H9 (cell line): ENCODE measurements around the gene INTS1. TPM values are rescaled to one million over a fixed set of nuclear protein-coding genes. Genes with fewer than 3 reads are reported as not detected.

Experiments used
- DNase-seq: peaks from one replicate; pipeline ENCODE4 v3.0.0-alpha.2; 2017
- H2AFZ ChIP-seq: one replicate; pipeline ENCODE4 v1.6.1; 2013; ENCODE audit warnings: mild to moderate bottlenecking, low read length, control low read depth, moderate library complexity
- H2AK5ac ChIP-seq: 2 replicates; pipeline ENCODE4 v1.6.1; 2013; ENCODE audit warnings: low read length, control low read depth, mixed read lengths; ENCODE audit not compliant: insufficient read length
- H2BK120ac ChIP-seq: one replicate; pipeline ENCODE4 v1.6.1; 2013; ENCODE audit warnings: low read depth, mild to moderate bottlenecking, low read length, control low read depth, inconsistent platforms; ENCODE audit not compliant: poor library complexity, severe bottlenecking
- H2BK12ac ChIP-seq: 2 replicates; pipeline ENCODE4 v1.6.1; 2013; ENCODE audit warnings: low read length, control low read depth, mixed read lengths, low read depth; ENCODE audit not compliant: insufficient read length
- H2BK15ac ChIP-seq: 2 replicates; pipeline ENCODE4 v1.6.1; 2013; ENCODE audit warnings: low read depth, low read length, control low read depth
- H2BK20ac ChIP-seq: one replicate; pipeline ENCODE4 v1.6.1; 2013; ENCODE audit warnings: low read depth, mild to moderate bottlenecking, low read length, control low read depth, inconsistent platforms; ENCODE audit not compliant: poor library complexity, severe bottlenecking
- H2BK5ac ChIP-seq: 2 replicates; pipeline ENCODE4 v1.6.1; 2013; ENCODE audit warnings: low read length, control low read depth, mixed read lengths; ENCODE audit not compliant: insufficient read length
- H3K14ac ChIP-seq: 2 replicates; pipeline ENCODE4 v1.6.1; 2013; ENCODE audit warnings: low read length, control low read depth; ENCODE audit not compliant: insufficient read depth
- H3K18ac ChIP-seq: 2 replicates; pipeline ENCODE4 v1.6.1; 2013; ENCODE audit warnings: low read depth, mild to moderate bottlenecking, mixed read lengths, low read length, control low read depth; ENCODE audit not compliant: insufficient read length
- H3K23ac ChIP-seq: 2 replicates; pipeline ENCODE4 v1.6.1; 2013; ENCODE audit warnings: low read length, control low read depth, mixed read lengths, low read depth; ENCODE audit not compliant: insufficient read length
- H3K23me2 ChIP-seq: 2 replicates; pipeline ENCODE4 v1.6.1; 2013; ENCODE audit warnings: low read depth, mild to moderate bottlenecking, mixed read lengths, low read length, control low read depth; ENCODE audit not compliant: insufficient read length, poor library complexity, severe bottlenecking
- H3K27ac ChIP-seq: 2 replicates; pipeline ENCODE4 v1.5.1; 2013; ENCODE audit warnings: low read length, control low read depth, mixed read lengths, low read depth; ENCODE audit not compliant: insufficient read length
- H3K27me3 ChIP-seq: 2 replicates; pipeline ENCODE4 v1.6.1; 2013; ENCODE audit warnings: low read length, control low read depth, inconsistent platforms; ENCODE audit not compliant: insufficient read depth
- H3K4ac ChIP-seq: 2 replicates; pipeline ENCODE4 v1.6.1; 2013; ENCODE audit warnings: low read depth, mild to moderate bottlenecking, control low read depth, inconsistent platforms, low read length, moderate library complexity
- H3K4me1 ChIP-seq: 2 replicates; pipeline ENCODE4 v1.6.1; 2013; ENCODE audit warnings: low read length, control low read depth, inconsistent platforms; ENCODE audit not compliant: insufficient read depth
- H3K4me2 ChIP-seq: 2 replicates; pipeline ENCODE4 v1.6.1; 2013; ENCODE audit warnings: low read length, control low read depth, mixed read lengths; ENCODE audit not compliant: insufficient read length, insufficient read depth
- H3K56ac ChIP-seq: 2 replicates; pipeline ENCODE4 v1.6.1; 2013; ENCODE audit warnings: low read depth, mild to moderate bottlenecking, mixed read lengths, low read length, control low read depth; ENCODE audit not compliant: insufficient read length
- H3K79me1 ChIP-seq: 2 replicates; pipeline ENCODE4 v1.6.1; 2013; ENCODE audit warnings: low read depth, mild to moderate bottlenecking, moderate library complexity, low read length, control low read depth, inconsistent platforms; ENCODE audit not compliant: insufficient read depth, poor library complexity, severe bottlenecking
- H3K79me2 ChIP-seq: 2 replicates; pipeline ENCODE4 v1.6.1; 2013; ENCODE audit warnings: low read length, control low read depth, inconsistent platforms; ENCODE audit not compliant: insufficient read depth
- H3K9ac ChIP-seq: 2 replicates; pipeline ENCODE4 v1.6.1; 2013; ENCODE audit warnings: low read length, control low read depth, mixed read lengths; ENCODE audit not compliant: insufficient read length; ENCODE audit errors: extremely low read depth
- H3K9me3 ChIP-seq: one replicate; pipeline ENCODE4 v1.6.1; 2013; ENCODE audit warnings: low read depth, low read length, inconsistent platforms; ENCODE audit not compliant: control insufficient read depth
- H3T11ph ChIP-seq: one replicate; pipeline ENCODE4 v1.6.1; 2013; ENCODE audit warnings: mild to moderate bottlenecking, low read length, control low read depth, inconsistent platforms
- H4K20me1 ChIP-seq: one replicate; pipeline ENCODE4 v1.6.1; 2013; ENCODE audit not compliant: control insufficient read depth, insufficient read length, insufficient read depth
- H4K5ac ChIP-seq: 2 replicates; pipeline ENCODE4 v1.6.1; 2013; ENCODE audit warnings: low read depth, mild to moderate bottlenecking, mixed read lengths, low read length, control low read depth; ENCODE audit not compliant: insufficient read length
- H4K8ac ChIP-seq: replicated peaks from 2 replicates; pipeline ENCODE4 v1.6.1; 2013; ENCODE audit warnings: low read length, control low read depth, mixed read lengths, low read depth; ENCODE audit not compliant: insufficient read length
- H4K91ac ChIP-seq: 2 replicates; pipeline ENCODE4 v1.6.1; 2013; ENCODE audit warnings: low read depth, mild to moderate bottlenecking, moderate library complexity, mixed read lengths, low read length, control low read depth; ENCODE audit not compliant: insufficient read length
- H3K27ac Mint-ChIP-seq, 3 experiments: 2 replicates in 2 of 3; 3 replicates in 1 of 3; pipeline ENCODE4 v1.8.0; 2020 to 2021; ENCODE audit warnings: mixed read lengths in 3 of 3, mild to moderate bottlenecking in 1 of 3, moderate library complexity in 1 of 3
- H3K27me3 Mint-ChIP-seq: 2 replicates; pipeline ENCODE4 v1.8.0; 2021; ENCODE audit warnings: low read depth, mild to moderate bottlenecking, moderate library complexity, mixed read lengths
- H3K36me3 Mint-ChIP-seq, 3 experiments: 2 replicates in 2 of 3; 3 replicates in 1 of 3; pipeline ENCODE4 v1.8.0; 2020 to 2021; ENCODE audit warnings: low read depth in 3 of 3, mixed read lengths in 3 of 3; ENCODE audit not compliant: insufficient read depth in 1 of 3
- H3K4me1 Mint-ChIP-seq, 2 experiments: 2 replicates each; pipeline ENCODE4 v1.8.0; 2020; ENCODE audit warnings: mixed read lengths in 2 of 2
- H3K4me3 Mint-ChIP-seq, 2 experiments: 2 replicates in 1 of 2; 3 replicates in 1 of 2; pipeline ENCODE4 v1.8.0; 2020 to 2021; ENCODE audit warnings: mild to moderate bottlenecking in 2 of 2, mixed read lengths in 2 of 2, moderate library complexity in 1 of 2
- H3K9me3 Mint-ChIP-seq, 2 experiments: 2 replicates in 1 of 2; 3 replicates in 1 of 2; pipeline ENCODE4 v1.8.0; 2020; ENCODE audit warnings: mild to moderate bottlenecking in 2 of 2, mixed read lengths in 2 of 2, moderate library complexity in 1 of 2
- WGBS: extraction: QIAGEN DNeasy Blood & Tissue Kit; methylation state at CpG from one replicate; pipeline ENCODE4 v1.1.7; 2013; ENCODE audit warnings: missing lambda C conversion rate, low lambda C conversion rate, mixed read lengths; ENCODE audit not compliant: insufficient read length; ENCODE audit errors: extremely low coverage; 5-methylcytosine and 5-hydroxymethylcytosine counted together
- total RNA-seq: library from RNA; stranded (reverse); gene quantifications from 2 replicates; pipeline ENCODE4 v1.2.1, GENCODE V29; 2021
- TF ChIP-seq, protein P1 (sequence below): fragments of 200-600 bp; sonication (generic); conservative IDR thresholded peaks from 3 replicates; pipeline ENCODE4 v1.8.0; 2021; ENCODE audit warnings: antibody characterized with exemption, mild to moderate bottlenecking

INTS1 gene
- total RNA-seq, 1 experiment from 2014 or later = 133 TPM

DNA sequence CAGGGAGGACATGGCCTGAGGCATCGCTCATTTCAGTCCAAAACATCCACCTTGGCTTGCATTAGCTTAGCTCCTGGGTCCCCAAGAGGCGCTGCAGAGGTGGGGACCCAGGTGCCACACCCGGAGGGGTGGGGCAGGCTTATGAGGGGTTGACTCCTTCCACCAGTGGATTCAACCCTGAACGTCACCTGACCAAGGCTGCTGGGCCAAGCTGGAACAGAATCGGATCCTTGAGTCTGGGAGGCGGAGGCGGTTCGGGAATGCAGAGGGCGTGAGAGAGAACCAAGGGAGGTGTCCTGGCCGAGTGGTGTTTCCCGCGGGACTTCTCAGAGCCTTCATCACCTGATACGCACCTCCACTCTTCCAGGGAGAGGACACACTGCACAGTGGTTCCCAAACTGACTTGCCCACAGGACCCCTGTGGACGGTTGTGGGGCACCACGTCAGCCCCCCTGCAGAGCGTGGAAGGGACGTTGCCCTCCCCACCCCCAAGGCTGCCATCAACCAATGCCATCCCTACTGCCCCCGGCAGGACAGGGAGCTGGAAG lies 40.4 kb downstream of the INTS1 start:
- Histone ChIP-seq H4K20me1 (no peaks in the 10 kb centered on the region), H3K9ac (no peak overlapping the region), H3K27ac (no peak overlapping the region), H2AK5ac (no peak overlapping the region), H3K79me2 (no peaks in the 10 kb centered on the region), H2BK120ac (no peak overlapping the region), H3K79me1 (no peaks in the 10 kb centered on the region), H3K14ac (no peak overlapping the region; the same call in 1 of the 2 replicates), H2BK15ac (no peak overlapping the region), H2BK5ac (no peak overlapping the region), H3K23me2 (peaks cover 5% of the 10 kb centered on the region), H4K5ac (no peak overlapping the region), H3K18ac (no peak overlapping the region), H4K8ac (no peak overlapping the region), H3K4ac (no peak overlapping the region), H3K56ac (no peak overlapping the region), H3K4me2 (no peak overlapping the region), H2BK20ac (no peak overlapping the region), H3K23ac (no peak overlapping the region), H2AFZ (no peak overlapping the region), H4K91ac (no peak overlapping the region), H3K27me3 (no peaks in the 10 kb centered on the region), H3K9me3 (no peaks in the 10 kb centered on the region), H3K4me1 (no peaks in the 10 kb centered on the region; the same call in 1 of the 2 replicates), H2BK12ac (no peak overlapping the region), H3T11ph (no peak overlapping the region)
- no CpG with 5 or more reads among the region's 18 CpGs for WGBS
- H3K4me3 Mint-ChIP-seq = no peak overlapping the region
- H3K27ac Mint-ChIP-seq = no peak overlapping the region
- H3K4me1 Mint-ChIP-seq = peaks cover 11 to 29% of the 10 kb centered on the region in 2 experiments
- no peaks in the 10 kb centered on the region for H3K9me3 Mint-ChIP-seq
- no peaks in the 10 kb centered on the region for H3K36me3 Mint-ChIP-seq
- TF ChIP-seq, protein P1, sequence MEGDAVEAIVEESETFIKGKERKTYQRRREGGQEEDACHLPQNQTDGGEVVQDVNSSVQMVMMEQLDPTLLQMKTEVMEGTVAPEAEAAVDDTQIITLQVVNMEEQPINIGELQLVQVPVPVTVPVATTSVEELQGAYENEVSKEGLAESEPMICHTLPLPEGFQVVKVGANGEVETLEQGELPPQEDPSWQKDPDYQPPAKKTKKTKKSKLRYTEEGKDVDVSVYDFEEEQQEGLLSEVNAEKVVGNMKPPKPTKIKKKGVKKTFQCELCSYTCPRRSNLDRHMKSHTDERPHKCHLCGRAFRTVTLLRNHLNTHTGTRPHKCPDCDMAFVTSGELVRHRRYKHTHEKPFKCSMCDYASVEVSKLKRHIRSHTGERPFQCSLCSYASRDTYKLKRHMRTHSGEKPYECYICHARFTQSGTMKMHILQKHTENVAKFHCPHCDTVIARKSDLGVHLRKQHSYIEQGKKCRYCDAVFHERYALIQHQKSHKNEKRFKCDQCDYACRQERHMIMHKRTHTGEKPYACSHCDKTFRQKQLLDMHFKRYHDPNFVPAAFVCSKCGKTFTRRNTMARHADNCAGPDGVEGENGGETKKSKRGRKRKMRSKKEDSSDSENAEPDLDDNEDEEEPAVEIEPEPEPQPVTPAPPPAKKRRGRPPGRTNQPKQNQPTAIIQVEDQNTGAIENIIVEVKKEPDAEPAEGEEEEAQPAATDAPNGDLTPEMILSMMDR = no peak
- DNase-seq = no peak
- H3K27me3 Mint-ChIP-seq = peaks cover 2% of the 10 kb centered on the region; the same call in 1 of the 2 replicates
